ENCODE data around the gene SUPT20HL1.
"Not testable (repeated sequence)": the region's sequence is repeated elsewhere in the genome, so short reads cannot be mapped to it uniquely, and the experiment has no call there.

The SUPT20HL1 gene

GRCh38 chrX:24375600-24376131 is 15.2 kb downstream of the SUPT20HL1 start:
- TF ChIP-seq CTCF (IDR thresholded peaks at IDR 0.05; ENCODE audit: control extremely low read depth, extremely low read depth, low read depth, missing control alignments): no peak
- CTCF ChIA-PET: no interaction called here
- POLR2A ChIA-PET: no interaction called here
- DNase-seq (ENCODE audit: extremely low spot score): no peak

GRCh38 chrX:24376403-24376802 is 16.0 kb downstream of the SUPT20HL1 start:
- no peak for TF ChIP-seq CTCF (IDR thresholded peaks at IDR 0.05; ENCODE audit: control extremely low read depth, extremely low read depth, low read depth, missing control alignments)
- POLR2A ChIA-PET: no interaction called here
- CTCF ChIA-PET: no interaction called here
- no peak for DNase-seq (ENCODE audit: extremely low spot score)

GRCh38 chrX:24377195-24377594 is 16.8 kb downstream of the SUPT20HL1 start:
- no peak for DNase-seq (ENCODE audit: extremely low spot score)
- POLR2A ChIA-PET: no interaction called here
- no peak for TF ChIP-seq CTCF (IDR thresholded peaks at IDR 0.05; ENCODE audit: control extremely low read depth, extremely low read depth, low read depth, missing control alignments)
- CTCF ChIA-PET: no interaction called here

- TF ChIP-seq CTCF (IDR thresholded peaks at IDR 0.05; ENCODE audit: control extremely low read depth, extremely low read depth, low read depth, missing control alignments): no peak
- ChIA-PET POLR2A (no interaction called here), CTCF (no interaction called here)
- no peak for DNase-seq (ENCODE audit: extremely low spot score)
These were observed 17.6 kb downstream of the SUPT20HL1 start for GRCh38 chrX:24377911-24378468.

GRCh38 chrX:24378706-24379105 is 18.3 kb downstream of the SUPT20HL1 start:
- no peak for TF ChIP-seq CTCF (IDR thresholded peaks at IDR 0.05; ENCODE audit: control extremely low read depth, extremely low read depth, low read depth, missing control alignments)
- no peak for DNase-seq (ENCODE audit: extremely low spot score)
- CTCF ChIA-PET: no interaction called here
- POLR2A ChIA-PET: no interaction called here

GRCh38 chrX:24380262-24381187 is 20.1 kb downstream of the SUPT20HL1 start:
- ChIA-PET CTCF (interaction anchor here (0.9 to 1.9 kb wide), 3 partner anchors 9 to 15 kb away, joined by 3 to 6 read pairs (median 6); no protein-coding TSS in a partner anchor), POLR2A (no interaction called here)
- no peak for DNase-seq (ENCODE audit: extremely low spot score)
- no peak for TF ChIP-seq CTCF (IDR thresholded peaks at IDR 0.05; ENCODE audit: control extremely low read depth, extremely low read depth, low read depth, missing control alignments)

- POLR2A ChIA-PET; DNase-seq (ENCODE audit: extremely low spot score): not testable (repeated sequence)
- CTCF ChIA-PET: interaction anchor here (1.9 kb wide), 1 partner anchor 11 kb away, joined by 6 read pairs; no protein-coding TSS in a partner anchor
These were observed 21.9 kb downstream of the SUPT20HL1 start for GRCh38 chrX:24382315-24382714.

All from GM10248 (cell line).